Hematopoietic multipotent progenitor cell treated with erythropoietin and hydrocortisone succinate and interleukin-3 and kit ligand, for 8 days (in vitro differentiated cells): Measurements from ENCODE around the gene KCNJ6.

Experiments used
- DNase-seq: peaks from one replicate; pipeline ENCODE4 v3.0.0-alpha.2; 2015

The KCNJ6 gene

GRCh38 chr21:37562920-37563640 is 353.2 kb downstream of the KCNJ6 start:
- DNase-seq, result no peak

GRCh38 chr21:37561941-37562919 is 354.0 kb downstream of the KCNJ6 start:
- no peak for DNase-seq

GRCh38 chr21:37561506-37561905 is 354.8 kb downstream of the KCNJ6 start:
- DNase-seq, result no peak

GRCh38 chr21:37560385-37560784 is 355.9 kb downstream of the KCNJ6 start:
- DNase-seq, result no peak

GRCh38 chr21:37558676-37559211 is 357.5 kb downstream of the KCNJ6 start:
- peak; percentile 83 for DNase-seq
